Stimulated activated naive CD4-positive, alpha-beta T cell (primary cell): ENCODE measurements around the gene ADAM15.

Experiments
- DNase-seq, 6 experiments: peaks; one replicate each; lab custom pipeline; 2025; lab: John Stamatoyannopoulos, UW

The ADAM15 gene

GRCh38 chr1:155011437-155012025 lies 39.6 kb upstream of the ADAM15 start:
- DNase-seq, result no peak

GRCh38 chr1:155012026-155012546 lies 39.0 kb upstream of the ADAM15 start:
- DNase-seq, result peak in 3 of 6 experiments; percentile 13 to 36 (median 26)

GRCh38 chr1:155012776-155013602 lies 38.1 kb upstream of the ADAM15 start:
- peak in 1 of 6 experiments; percentile 55 for DNase-seq

GRCh38 chr1:155013632-155014031 lies 37.5 kb upstream of the ADAM15 start:
- peak; percentile 42 to 69 (median 55) for DNase-seq

GRCh38 chr1:155014709-155015508 lies 36.2 kb upstream of the ADAM15 start:
- DNase-seq, result no peak

GRCh38 chr1:155015527-155016230 lies 35.4 kb upstream of the ADAM15 start:
- peak in 1 of 6 experiments; percentile 40 for DNase-seq

- DNase-seq, result peak in 3 of 6 experiments; percentile 12 to 41 (median 23)
These were observed 34.8 kb upstream of the ADAM15 start for GRCh38 chr1:155016231-155016831.

GRCh38 chr1:155017041-155017945 lies 33.8 kb upstream of the ADAM15 start:
- peak; percentile 73 to 89 (median 84) for DNase-seq

GRCh38 chr1:155017946-155018316 lies 33.2 kb upstream of the ADAM15 start:
- no peak for DNase-seq

- DNase-seq, result no peak
These were observed 32.3 kb upstream of the ADAM15 start for GRCh38 chr1:155018617-155019348.

- DNase-seq, result no peak
These were observed 31.5 kb upstream of the ADAM15 start for GRCh38 chr1:155019377-155020245.

GRCh38 chr1:155022136-155022926 lies 28.8 kb upstream of the ADAM15 start:
- no peak for DNase-seq

- no peak for DNase-seq
These were observed 28.2 kb upstream of the ADAM15 start for GRCh38 chr1:155022927-155023236.

GRCh38 chr1:155023627-155024026 lies 27.5 kb upstream of the ADAM15 start:
- no peak for DNase-seq

GRCh38 chr1:155024315-155024714 lies 26.8 kb upstream of the ADAM15 start:
- no peak for DNase-seq

- DNase-seq, result no peak
These were observed 25.0 kb upstream of the ADAM15 start for GRCh38 chr1:155026154-155026553.

GRCh38 chr1:155026588-155026987 lies 24.5 kb upstream of the ADAM15 start:
- no peak for DNase-seq
